ENCODE results near the gene SC5D.

The SC5D gene

GRCh38 chr11:121356357-121356756, 63.8 kb downstream of the SC5D start:
- DNase-seq (ENCODE audit: low read depth in 2 of 2) = no peak

Measured in stimulated activated CD8-positive, alpha-beta memory T cell treated with anti-CD3 and anti-CD28 coated beads, Interleukin-15, amount 100 ng/mL, for 48 hours (primary cell).